Muscle layer of duodenum (tissue), 2 donors: ENCODE data around the gene TMEM135.

Source experiments
- H3K27ac ChIP-seq: one replicate; pipeline ENCODE4 v1.7.0; 2013; ENCODE audit warnings: mild to moderate bottlenecking, low read length
- H3K27me3 ChIP-seq: one replicate; pipeline ENCODE4 v1.7.0; 2013; ENCODE audit warnings: low read depth, mild to moderate bottlenecking, control low read depth, low read length
- H3K36me3 ChIP-seq, 2 donors: one replicate each; pipeline ENCODE4 v1.7.0; 2013; ENCODE audit warnings: low read length in 2 of 2, control low read depth in 1 of 2, mild to moderate bottlenecking in 1 of 2; ENCODE audit not compliant: insufficient read depth in 2 of 2, control insufficient read depth in 1 of 2
- H3K4me1 ChIP-seq, 2 donors: one replicate each; pipeline ENCODE4 v1.7.0; 2013; ENCODE audit warnings: low read length in 2 of 2, mild to moderate bottlenecking in 2 of 2, control low read depth in 1 of 2, moderate library complexity in 1 of 2; ENCODE audit not compliant: insufficient read depth in 2 of 2, control insufficient read depth in 1 of 2
- H3K4me3 ChIP-seq, 2 donors: one replicate each; pipeline ENCODE4 v1.7.0; 2013; ENCODE audit warnings: low read length in 2 of 2, low read depth in 1 of 2, mild to moderate bottlenecking in 1 of 2
- H3K9me3 ChIP-seq, 2 donors: one replicate each; pipeline ENCODE4 v1.7.0; 2013; ENCODE audit warnings: low read length in 2 of 2, control low read depth in 1 of 2, mild to moderate bottlenecking in 1 of 2; ENCODE audit not compliant: control insufficient read depth in 1 of 2
- donor health status: healthy.

TMEM135 gene

DNA sequence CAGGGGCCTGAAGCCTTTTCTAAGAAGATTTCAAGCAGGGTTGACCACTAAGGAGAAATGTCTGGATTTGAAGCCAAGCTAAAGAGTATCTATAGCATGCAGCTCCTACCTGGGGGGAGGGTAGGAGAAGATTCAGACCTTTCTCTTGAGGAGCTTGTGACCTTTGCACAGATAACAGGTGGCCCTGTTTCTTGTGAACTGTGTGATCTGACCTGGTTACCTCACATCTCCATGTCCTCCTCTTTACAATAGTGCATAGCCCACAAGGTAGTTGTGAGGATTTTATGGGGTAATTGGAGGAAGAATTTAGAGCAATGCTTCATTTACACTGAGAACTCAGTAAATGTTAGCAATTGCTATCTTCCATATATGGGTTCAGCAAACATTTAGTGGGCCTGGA lies 310.1 kb downstream of the TMEM135 start:
- peaks cover 0 to 6% of the 10 kb centered on the region in 2 donors for H3K4me1 ChIP-seq
- H3K9me3 ChIP-seq = no peaks in the 10 kb centered on the region

DNA sequence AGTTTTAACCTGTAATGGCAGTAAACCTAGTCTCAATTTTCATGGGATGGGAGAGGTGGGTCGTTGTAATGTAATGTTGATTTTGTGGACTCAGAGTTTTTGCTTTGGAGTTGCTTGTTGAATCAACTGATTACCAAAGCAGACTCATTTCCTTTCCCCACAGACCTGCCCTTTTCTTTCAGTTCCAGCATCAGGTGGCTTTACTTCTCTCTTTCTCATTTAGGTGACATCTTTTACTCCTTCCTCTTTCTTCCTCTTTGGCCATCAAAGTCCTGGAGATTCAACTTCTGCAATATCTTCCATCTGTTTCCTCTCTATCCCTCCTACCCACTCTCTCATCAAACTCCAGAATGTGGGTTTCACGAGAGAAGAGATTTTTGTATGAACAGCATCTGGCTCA lies 313.9 kb downstream of the TMEM135 start:
- Histone ChIP-seq H3K4me3 (no peak overlapping the region), H3K36me3 (no peaks in the 10 kb centered on the region), H3K27me3 (no peaks in the 10 kb centered on the region), H3K9me3 (no peaks in the 10 kb centered on the region), H3K4me1 (peaks cover 0 to 11% of the 10 kb centered on the region in 2 donors), H3K27ac (no peak overlapping the region)

More for the DNA sequence above, 310.1 kb downstream of the TMEM135 start:
- Histone ChIP-seq H3K27me3 (no peaks in the 10 kb centered on the region), H3K27ac (no peak overlapping the region), H3K4me3 (no peak overlapping the region), H3K36me3 (no peaks in the 10 kb centered on the region)

DNA sequence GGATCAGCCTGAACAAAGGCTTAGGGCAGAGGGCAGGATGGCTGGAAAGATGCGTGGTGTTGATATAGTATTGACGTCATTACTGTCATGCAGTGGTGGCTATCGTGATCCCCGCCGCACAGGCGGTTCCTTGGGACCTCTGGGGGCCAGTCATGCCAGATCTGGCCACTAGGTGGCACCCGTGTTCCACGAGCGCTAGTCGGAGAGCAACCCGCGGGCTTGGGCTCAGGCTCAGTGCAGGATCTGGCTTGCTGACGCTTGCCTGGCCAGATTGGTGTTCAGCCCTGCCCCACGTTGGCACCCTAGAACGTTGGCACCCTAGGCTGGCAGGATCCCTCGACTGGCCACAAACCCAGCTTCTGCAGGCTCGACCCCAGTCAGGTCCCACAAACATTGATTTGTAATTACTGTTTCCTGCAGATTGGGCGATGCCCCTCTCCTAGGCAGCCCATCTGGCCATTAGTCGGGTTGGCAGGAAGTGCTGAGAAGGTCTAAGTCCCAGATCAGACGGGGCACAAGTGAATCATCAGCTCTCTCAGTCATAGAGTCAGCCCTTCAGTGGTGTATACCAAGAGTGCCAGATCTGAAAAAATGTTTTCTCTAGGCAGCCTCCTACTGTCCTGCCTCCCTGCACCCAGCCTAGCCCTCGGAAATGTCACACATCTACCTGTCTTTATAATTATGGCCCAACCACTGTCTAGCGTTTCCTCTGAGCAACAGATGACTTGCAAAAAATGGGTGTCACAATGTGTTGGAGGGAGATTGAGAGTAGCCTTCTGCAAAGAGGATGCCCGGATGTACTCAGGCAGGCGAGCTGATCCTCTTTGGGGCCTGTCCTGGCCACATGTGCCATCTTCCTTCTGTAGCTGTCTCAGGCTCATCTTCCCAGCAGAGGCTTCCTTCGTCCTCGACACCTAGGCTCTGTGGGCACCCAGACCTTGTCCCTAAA lies 315.3 kb downstream of the TMEM135 start:
- Histone ChIP-seq H3K4me3 (no peak overlapping the region), H3K36me3 (no peaks in the 10 kb centered on the region), H3K27ac (no peak overlapping the region), H3K4me1 (peaks cover 0 to 11% of the 10 kb centered on the region in 2 donors), H3K27me3 (no peaks in the 10 kb centered on the region), H3K9me3 (no peaks in the 10 kb centered on the region)

DNA sequence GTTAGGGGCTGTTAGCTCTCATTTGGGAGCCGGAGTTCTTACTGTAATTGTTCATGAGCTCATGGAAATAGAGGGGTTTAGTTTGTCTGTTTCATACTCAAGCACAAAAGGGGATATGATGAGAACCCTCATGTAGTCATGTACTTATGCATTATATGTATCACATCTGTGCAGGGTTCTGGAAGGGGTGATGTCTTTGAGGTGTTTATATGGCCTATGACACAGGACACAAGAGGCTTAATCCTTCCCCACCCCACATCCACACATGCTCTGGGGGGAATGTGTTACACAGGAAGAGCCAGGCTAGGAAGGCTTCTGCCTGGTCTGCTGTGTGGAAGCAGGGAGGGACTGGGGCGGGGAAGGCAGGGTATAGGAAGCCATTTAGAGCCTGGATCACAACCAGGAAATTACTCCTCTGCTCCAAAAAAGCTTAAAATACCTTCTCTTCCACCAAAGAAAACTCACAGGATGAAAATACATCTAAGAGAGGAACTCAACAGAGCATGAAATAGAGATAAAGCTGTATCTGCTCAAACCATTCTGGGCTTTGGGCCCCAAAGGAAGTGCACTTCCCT lies 316.1 kb downstream of the TMEM135 start:
- Histone ChIP-seq H3K27ac (no peak overlapping the region), H3K4me3 (no peak overlapping the region), H3K9me3 (no peaks in the 10 kb centered on the region), H3K36me3 (no peaks in the 10 kb centered on the region), H3K27me3 (no peaks in the 10 kb centered on the region), H3K4me1 (peaks cover 0 to 11% of the 10 kb centered on the region in 2 donors)

DNA sequence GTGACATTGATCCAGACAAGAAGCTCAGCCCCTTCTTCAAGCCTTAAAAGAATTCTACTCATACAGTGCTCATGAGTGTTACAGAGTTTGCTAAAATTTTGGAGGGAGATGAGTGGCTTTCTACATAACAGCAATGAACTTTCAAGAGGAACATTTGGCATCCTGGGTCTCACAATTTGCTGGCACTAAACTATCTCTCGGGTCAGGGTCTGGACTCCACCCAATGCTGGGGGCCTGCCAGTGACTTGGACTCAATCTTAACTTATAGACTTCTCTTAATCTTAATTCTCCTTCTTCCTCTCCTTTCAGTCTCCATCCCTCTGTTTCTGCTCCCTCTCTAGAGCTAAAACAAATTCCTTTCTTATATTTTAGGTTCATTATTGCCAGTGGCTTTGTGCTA lies 317.9 kb downstream of the TMEM135 start:
- H3K4me3 ChIP-seq = no peak overlapping the region
- peaks cover 0 to 11% of the 10 kb centered on the region in 2 donors for H3K4me1 ChIP-seq
- H3K27ac ChIP-seq = no peak overlapping the region
- no peaks in the 10 kb centered on the region for H3K27me3 ChIP-seq
- no peaks in the 10 kb centered on the region for H3K36me3 ChIP-seq
- H3K9me3 ChIP-seq = no peaks in the 10 kb centered on the region

DNA sequence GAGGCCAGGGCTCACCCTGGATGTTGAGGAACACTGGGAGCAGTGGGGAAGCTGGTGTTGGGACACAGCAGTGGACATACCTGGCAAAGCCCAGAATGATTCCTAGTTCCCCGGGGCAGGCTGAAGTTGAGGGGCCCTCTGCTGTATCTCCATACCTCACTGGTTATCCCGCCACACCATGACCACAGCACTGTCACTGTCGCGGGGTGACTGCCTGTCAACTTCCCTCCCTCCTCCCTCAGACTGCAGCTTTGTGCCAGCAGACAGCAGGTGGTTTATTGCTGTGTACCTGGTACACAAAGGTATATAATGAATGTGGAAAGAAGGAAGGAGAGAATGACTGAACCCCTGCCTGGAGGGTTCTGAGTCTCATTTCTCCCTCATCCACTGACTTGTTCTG lies 318.7 kb downstream of the TMEM135 start:
- H3K27me3 ChIP-seq = no peaks in the 10 kb centered on the region
- no peak overlapping the region for H3K27ac ChIP-seq
- no peak overlapping the region for H3K4me3 ChIP-seq
- H3K36me3 ChIP-seq = no peaks in the 10 kb centered on the region
- no peaks in the 10 kb centered on the region for H3K9me3 ChIP-seq
- peaks cover 0 to 11% of the 10 kb centered on the region in 2 donors for H3K4me1 ChIP-seq

DNA sequence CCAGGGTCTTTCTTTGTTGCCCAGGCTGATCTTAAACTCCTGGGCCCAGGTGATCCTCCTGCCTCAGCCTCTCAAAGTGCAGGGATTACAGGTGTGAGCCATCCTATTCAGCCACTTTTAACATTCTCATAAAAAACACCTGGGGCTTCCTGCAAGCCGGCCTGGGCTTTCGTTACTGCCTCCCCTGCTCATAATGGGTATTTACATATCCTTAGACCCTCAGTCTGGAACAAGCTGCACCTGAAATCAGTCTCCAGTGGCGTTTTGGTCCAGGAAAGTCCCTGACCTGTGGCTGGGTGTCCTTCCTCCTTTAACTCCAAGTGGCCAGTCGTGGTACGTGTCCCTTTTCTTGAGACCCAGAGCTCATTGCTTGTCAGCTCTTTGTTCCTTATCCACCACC lies 320.7 kb downstream of the TMEM135 start:
- H3K27me3 ChIP-seq = no peaks in the 10 kb centered on the region
- H3K27ac ChIP-seq = no peak overlapping the region
- H3K4me1 ChIP-seq = no peaks in the 10 kb centered on the region
- H3K36me3 ChIP-seq = no peaks in the 10 kb centered on the region
- no peak overlapping the region for H3K4me3 ChIP-seq
- no peaks in the 10 kb centered on the region for H3K9me3 ChIP-seq

DNA sequence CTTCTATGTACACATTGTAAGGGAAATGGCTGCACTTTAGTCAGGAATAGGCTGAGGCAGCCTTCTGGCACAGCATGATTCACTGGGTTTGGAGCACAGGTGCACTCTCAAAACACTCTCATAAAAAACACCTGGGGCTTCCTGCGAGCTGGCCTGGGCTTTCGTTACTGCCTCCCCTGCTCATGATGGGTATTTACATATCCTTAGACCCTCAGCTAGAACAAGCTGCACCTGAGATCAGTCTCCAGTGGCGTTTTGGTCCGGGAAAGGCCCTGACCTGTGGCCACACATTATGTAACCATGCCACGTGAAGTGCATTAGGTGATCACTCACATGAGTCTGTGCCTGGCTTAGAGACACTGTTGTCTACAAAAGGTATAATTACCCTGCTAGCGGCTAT lies 321.7 kb downstream of the TMEM135 start:
- Histone ChIP-seq H3K27ac (no peak overlapping the region), H3K4me3 (no peak overlapping the region), H3K27me3 (no peaks in the 10 kb centered on the region), H3K4me1 (no peaks in the 10 kb centered on the region), H3K9me3 (no peaks in the 10 kb centered on the region), H3K36me3 (no peaks in the 10 kb centered on the region)

DNA sequence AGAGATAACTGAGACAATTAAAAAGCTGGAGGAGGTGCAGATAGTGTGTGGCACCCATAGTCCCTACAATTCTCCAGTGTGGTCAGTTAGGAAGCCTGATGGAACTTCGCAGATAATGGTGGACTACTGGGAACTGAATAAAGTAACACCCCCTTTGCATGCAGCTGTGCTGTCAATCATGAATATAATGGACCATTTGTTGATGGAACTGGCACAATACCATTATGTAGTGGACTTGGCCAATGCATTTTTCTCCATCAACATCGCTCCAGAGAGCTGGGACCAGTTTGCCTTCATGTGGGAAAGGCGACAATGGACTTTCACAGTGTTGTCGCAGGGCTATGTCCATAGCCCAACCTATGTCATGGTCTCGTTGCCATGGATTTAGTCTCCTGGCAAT lies 324.2 kb downstream of the TMEM135 start:
- Histone ChIP-seq H3K27me3 (no peaks in the 10 kb centered on the region), H3K36me3 (no peaks in the 10 kb centered on the region), H3K27ac (no peak overlapping the region), H3K4me1 (no peaks in the 10 kb centered on the region), H3K4me3 (no peak overlapping the region), H3K9me3 (no peaks in the 10 kb centered on the region)

DNA sequence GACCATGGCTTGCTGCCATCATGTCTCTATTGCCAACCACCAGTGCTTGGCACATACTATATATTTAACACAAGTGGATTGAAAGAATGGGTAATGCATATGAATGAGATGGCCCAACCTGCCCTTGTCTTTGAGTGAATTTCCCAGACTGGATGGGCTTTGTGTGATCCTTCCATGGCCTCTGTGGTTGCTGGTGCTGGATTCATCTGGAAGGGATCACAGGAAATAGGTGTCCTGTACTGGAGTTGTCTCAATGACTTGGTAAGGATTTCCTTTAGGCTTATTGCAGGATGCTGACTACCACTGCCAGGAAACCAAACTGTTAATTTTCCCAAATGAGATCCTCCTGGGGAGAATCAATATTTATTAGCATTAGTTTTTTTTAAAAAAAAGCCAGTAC lies 328.6 kb downstream of the TMEM135 start:
- no peaks in the 10 kb centered on the region for H3K27me3 ChIP-seq
- H3K36me3 ChIP-seq = no peaks in the 10 kb centered on the region
- H3K4me1 ChIP-seq = no peaks in the 10 kb centered on the region
- H3K9me3 ChIP-seq = no peaks in the 10 kb centered on the region
- H3K27ac ChIP-seq = no peak overlapping the region
- H3K4me3 ChIP-seq = no peak overlapping the region

DNA sequence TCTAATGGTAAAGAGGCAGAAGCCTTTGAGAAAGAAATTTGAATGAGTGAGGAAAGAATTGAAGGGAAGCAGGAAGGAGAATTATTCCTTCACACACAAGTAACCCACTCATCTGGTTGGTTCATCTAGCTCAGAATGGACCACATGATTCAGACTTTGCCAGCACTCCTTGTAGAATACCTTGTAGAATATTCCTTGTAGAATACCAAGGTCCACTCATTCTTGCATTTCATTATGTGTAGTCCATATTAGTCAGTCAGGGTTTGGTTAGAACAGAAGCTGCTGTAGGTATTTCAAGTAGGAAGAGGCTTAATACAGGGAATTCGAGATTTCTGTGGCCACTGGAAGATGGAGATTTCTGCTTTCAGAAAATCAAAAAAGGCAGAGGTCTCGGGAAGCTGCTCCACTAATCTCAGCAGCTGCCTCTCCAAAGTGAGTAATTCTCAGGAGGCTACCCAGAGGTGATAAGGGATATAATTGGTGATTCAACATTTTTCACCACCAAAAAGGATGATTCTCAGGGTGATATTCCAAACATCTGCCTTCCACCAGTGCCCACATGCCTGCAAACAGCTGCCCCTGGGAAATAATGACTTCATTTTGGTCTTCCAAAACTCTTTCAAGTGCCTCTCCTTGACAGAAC lies 329.1 kb downstream of the TMEM135 start:
- H3K9me3 ChIP-seq = no peaks in the 10 kb centered on the region
- H3K4me3 ChIP-seq = no peak overlapping the region

More for the DNA sequence above, 329.1 kb downstream of the TMEM135 start:
- Histone ChIP-seq H3K4me1 (no peaks in the 10 kb centered on the region), H3K36me3 (no peaks in the 10 kb centered on the region), H3K27ac (no peak overlapping the region), H3K27me3 (no peaks in the 10 kb centered on the region)
